Chondrocyte (in vitro differentiated cells): ENCODE results near the gene SLC1A1. TPM values are rescaled to one million over a fixed set of nuclear protein-coding genes. Genes with fewer than 3 reads are reported as not detected.

ENCODE experiments used
- DNase-seq: peaks from one replicate; pipeline ENCODE4 v3.0.0; 2021; ENCODE audit warnings: mixed read lengths, low spot score
- H3K27ac Mint-ChIP-seq: one replicate; pipeline ENCODE4 v1.8.0; 2021; ENCODE audit warnings: mild to moderate bottlenecking, moderate library complexity, mixed read lengths; ENCODE audit not compliant: unreplicated experiment
- H3K27me3 Mint-ChIP-seq: 2 replicates; pipeline ENCODE4 v1.8.0; 2021; ENCODE audit warnings: low read depth, mixed read lengths
- H3K36me3 Mint-ChIP-seq: 2 replicates; pipeline ENCODE4 v1.8.0; 2021; ENCODE audit warnings: low read depth, mixed read lengths
- H3K4me1 Mint-ChIP-seq: 2 replicates; pipeline ENCODE4 v1.8.0; 2021; ENCODE audit warnings: low read depth, mild to moderate bottlenecking, mixed read lengths
- H3K4me3 Mint-ChIP-seq: one replicate; pipeline ENCODE4 v1.8.0; 2021; ENCODE audit warnings: mild to moderate bottlenecking, moderate library complexity, mixed read lengths; ENCODE audit not compliant: unreplicated experiment
- H3K9me3 Mint-ChIP-seq: 2 replicates; pipeline ENCODE4 v1.8.0; 2021; ENCODE audit warnings: low read depth, mixed read lengths
- total RNA-seq: library from RNA; stranded (reverse); gene quantifications from 3 replicates; pipeline ENCODE4 v1.2.1, GENCODE V29; 2021
- TF ChIP-seq, protein P1 (sequence below): fragments of 200-600 bp; sonication (generic); IDR thresholded peaks from 2 replicates; pipeline ENCODE4 v1.5.0; 2021; ENCODE audit warnings: antibody characterized with exemption, mild to moderate bottlenecking, moderate library complexity

SLC1A1 gene
- total RNA-seq, 1 donor from 2014 or later = 11.0 TPM

- peaks cover 25% of the 10 kb centered on the region for H3K36me3 Mint-ChIP-seq
- no peak overlapping the region for H3K27ac Mint-ChIP-seq
- H3K27me3 Mint-ChIP-seq = no peaks in the 10 kb centered on the region
- no peak overlapping the region for H3K4me3 Mint-ChIP-seq
- TF ChIP-seq, protein P1, sequence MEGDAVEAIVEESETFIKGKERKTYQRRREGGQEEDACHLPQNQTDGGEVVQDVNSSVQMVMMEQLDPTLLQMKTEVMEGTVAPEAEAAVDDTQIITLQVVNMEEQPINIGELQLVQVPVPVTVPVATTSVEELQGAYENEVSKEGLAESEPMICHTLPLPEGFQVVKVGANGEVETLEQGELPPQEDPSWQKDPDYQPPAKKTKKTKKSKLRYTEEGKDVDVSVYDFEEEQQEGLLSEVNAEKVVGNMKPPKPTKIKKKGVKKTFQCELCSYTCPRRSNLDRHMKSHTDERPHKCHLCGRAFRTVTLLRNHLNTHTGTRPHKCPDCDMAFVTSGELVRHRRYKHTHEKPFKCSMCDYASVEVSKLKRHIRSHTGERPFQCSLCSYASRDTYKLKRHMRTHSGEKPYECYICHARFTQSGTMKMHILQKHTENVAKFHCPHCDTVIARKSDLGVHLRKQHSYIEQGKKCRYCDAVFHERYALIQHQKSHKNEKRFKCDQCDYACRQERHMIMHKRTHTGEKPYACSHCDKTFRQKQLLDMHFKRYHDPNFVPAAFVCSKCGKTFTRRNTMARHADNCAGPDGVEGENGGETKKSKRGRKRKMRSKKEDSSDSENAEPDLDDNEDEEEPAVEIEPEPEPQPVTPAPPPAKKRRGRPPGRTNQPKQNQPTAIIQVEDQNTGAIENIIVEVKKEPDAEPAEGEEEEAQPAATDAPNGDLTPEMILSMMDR = no peak
- DNase-seq = no peak
- no peaks in the 10 kb centered on the region for H3K4me1 Mint-ChIP-seq
- no peaks in the 10 kb centered on the region for H3K9me3 Mint-ChIP-seq
Observed at GRCh38 chr9:4569101-4569500, 78.8 kb downstream of the SLC1A1 start.

- Mint-ChIP-seq H3K4me1 (no peaks in the 10 kb centered on the region), H3K27me3 (no peaks in the 10 kb centered on the region), H3K4me3 (no peak overlapping the region), H3K27ac (no peak overlapping the region), H3K9me3 (no peaks in the 10 kb centered on the region), H3K36me3 (peaks cover 33% of the 10 kb centered on the region)
- DNase-seq = no peak
- TF ChIP-seq, protein P1 = no peak
Observed at GRCh38 chr9:4572184-4572826, 82.0 kb downstream of the SLC1A1 start.

GRCh38 chr9:4573176-4573575 lies 82.9 kb downstream of the SLC1A1 start:
- Mint-ChIP-seq H3K4me1 (no peaks in the 10 kb centered on the region), H3K4me3 (no peak overlapping the region), H3K9me3 (no peaks in the 10 kb centered on the region), H3K27me3 (no peaks in the 10 kb centered on the region), H3K27ac (no peak overlapping the region), H3K36me3 (peaks cover 35% of the 10 kb centered on the region)
- no peak for DNase-seq
- TF ChIP-seq, protein P1 = no peak

DNA sequence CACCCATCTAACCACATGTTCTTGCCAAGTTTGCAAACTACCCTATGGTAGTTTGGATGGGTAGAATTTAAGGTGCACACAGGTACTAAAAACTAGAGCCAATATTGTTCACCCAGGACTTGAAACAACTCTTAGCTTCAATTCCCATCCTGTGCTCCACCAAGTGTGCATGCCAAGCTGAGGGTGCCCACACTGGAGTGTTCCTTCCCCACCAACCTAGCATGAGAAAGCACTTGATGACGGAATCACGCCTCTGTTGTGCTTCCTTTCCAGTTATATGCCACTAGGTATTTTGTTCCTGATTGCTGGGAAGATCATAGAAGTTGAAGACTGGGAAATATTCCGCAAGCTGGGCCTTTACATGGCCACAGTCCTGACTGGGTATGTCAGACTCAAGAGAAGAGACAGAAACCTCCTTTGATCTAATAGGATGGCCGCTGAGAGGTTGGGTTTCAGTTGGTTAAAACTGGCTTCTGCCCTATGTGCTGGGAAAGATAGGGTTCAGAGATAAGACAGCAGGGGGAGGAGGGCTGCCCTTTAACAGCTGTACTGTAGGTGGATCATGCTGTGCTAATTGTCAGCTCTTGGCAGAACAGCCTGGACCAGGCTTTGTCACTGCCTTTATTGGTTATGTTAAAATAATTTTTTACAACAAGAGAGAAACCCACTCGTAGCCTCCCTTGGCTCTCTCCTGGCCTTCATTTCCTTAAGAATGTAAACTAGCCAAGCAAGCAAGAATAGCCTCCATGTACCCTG lies 83.5 kb downstream of the SLC1A1 start:
- no peak overlapping the region for H3K27ac Mint-ChIP-seq
- H3K9me3 Mint-ChIP-seq = no peaks in the 10 kb centered on the region
- no peak for DNase-seq
- no peaks in the 10 kb centered on the region for H3K4me1 Mint-ChIP-seq
- no peak overlapping the region for H3K4me3 Mint-ChIP-seq
- TF ChIP-seq, protein P1 = no peak
- H3K27me3 Mint-ChIP-seq = no peaks in the 10 kb centered on the region
- H3K36me3 Mint-ChIP-seq = peaks cover 37% of the 10 kb centered on the region

DNA sequence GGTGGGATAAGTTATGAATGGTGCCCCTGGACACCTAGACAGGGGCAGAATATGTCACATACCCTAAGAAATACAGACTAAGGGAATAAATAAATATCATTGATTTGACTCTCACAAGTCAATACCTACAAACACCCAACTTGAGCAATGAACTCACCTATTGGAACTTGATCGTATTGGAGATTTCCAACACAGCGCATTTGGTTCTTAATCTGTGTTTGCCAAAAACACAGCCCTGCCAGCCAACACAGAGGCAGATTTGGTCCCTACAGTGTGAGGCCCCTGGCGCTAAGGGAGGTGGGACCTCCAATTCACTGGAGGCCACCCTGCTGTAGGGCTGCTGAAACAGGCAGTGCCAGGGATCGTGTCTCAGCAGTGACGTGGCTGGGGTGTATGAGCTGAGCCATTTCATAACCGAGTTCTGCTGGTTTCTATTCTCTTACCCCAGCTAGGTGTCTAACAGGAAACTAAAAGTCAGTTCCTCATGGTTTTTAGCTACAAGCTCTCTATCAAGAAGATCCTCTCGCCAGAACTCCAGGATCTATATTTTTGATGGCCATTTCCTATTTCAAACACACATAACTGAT lies 84.5 kb downstream of the SLC1A1 start:
- Mint-ChIP-seq H3K9me3 (no peaks in the 10 kb centered on the region), H3K4me1 (no peaks in the 10 kb centered on the region), H3K27ac (no peak overlapping the region), H3K36me3 (peaks cover 37% of the 10 kb centered on the region), H3K27me3 (no peaks in the 10 kb centered on the region), H3K4me3 (no peak overlapping the region)
- TF ChIP-seq, protein P1 = no peak
- DNase-seq = no peak
